Right atrium auricular region (tissue), 2 donors: ENCODE measurements around the gene CAMK2B. TPM values are rescaled to one million over a fixed set of nuclear protein-coding genes. Genes with fewer than 3 reads are reported as not detected.

Experiments
- DNase-seq: peaks from one replicate; pipeline ENCODE4 v3.0.0-alpha.2; 2019; ENCODE audit warnings: low spot score
- H3K27ac ChIP-seq, 2 donors: fragments of 200-600 bp; sonication (generic); 1 replicate in 1 of 2; 2 replicates in 1 of 2; pipeline ENCODE4 v1.5.1; 2016 to 2019
- H3K27me3 ChIP-seq, 2 donors: fragments of 200-600 bp; sonication (generic); one replicate each; pipeline versions ENCODE4 v1.5.1 to v1.6.0; 2017 to 2019
- H3K36me3 ChIP-seq: fragments of 200-600 bp; sonication (generic); one replicate; pipeline ENCODE4 v1.5.1; 2016
- H3K4me1 ChIP-seq, 2 donors: fragments of 200-600 bp; sonication (generic); one replicate each; pipeline versions ENCODE4 v1.5.1 to v1.6.0; 2017 to 2019
- H3K4me3 ChIP-seq, 2 donors: fragments of 200-600 bp; sonication (generic); 1 replicate in 1 of 2; 2 replicates in 1 of 2; pipeline ENCODE4 v1.5.1; 2017 to 2019; ENCODE audit warnings: mild to moderate bottlenecking in 1 of 2, moderate library complexity in 1 of 2
- H3K9me3 ChIP-seq, 2 donors: fragments of 200-600 bp; sonication (generic); one replicate each; pipeline ENCODE4 v1.5.1; 2019
- CTCF ChIP-seq, 2 donors: fragments of 200-600 bp; sonication (generic); IDR thresholded peaks; one replicate each; pipeline ENCODE4 v1.5.1; 2019; ENCODE audit warnings: antibody characterized with exemption in 2 of 2
- total RNA-seq, 2 donors: library from RNA; depleted of rRNA; stranded (reverse); fragments of >200 nt; gene quantifications; one replicate each; pipeline ENCODE4 v1.1.0, GENCODE V29; 2016

Gene CAMK2B
- total RNA-seq, 2 donors from 2014 or later = 79.9 to 84.7 TPM

- H3K27ac ChIP-seq = no peak overlapping the region
- no peak overlapping the region for H3K4me3 ChIP-seq
- peak in 1 of 2 donors; percentile 23 for TF ChIP-seq CTCF (IDR thresholded peaks at IDR 0.05)
- DNase-seq = no peak
- no peaks in the 10 kb centered on the region for H3K4me1 ChIP-seq
- H3K27me3 ChIP-seq = no peaks in the 10 kb centered on the region
- H3K36me3 ChIP-seq = peaks cover 3% of the 10 kb centered on the region
- H3K9me3 ChIP-seq = no peaks in the 10 kb centered on the region
These were observed 106.8 kb downstream of the CAMK2B start for GRCh38 chr7:44218418-44219201.

- Histone ChIP-seq H3K36me3 (peaks cover 7% of the 10 kb centered on the region), H3K4me1 (no peaks in the 10 kb centered on the region), H3K4me3 (no peak overlapping the region), H3K27ac (no peak overlapping the region), H3K27me3 (no peaks in the 10 kb centered on the region), H3K9me3 (no peaks in the 10 kb centered on the region)
- TF ChIP-seq CTCF (IDR thresholded peaks at IDR 0.05) = no peak
- no peak for DNase-seq
These were observed 107.5 kb downstream of the CAMK2B start for GRCh38 chr7:44217852-44218402.

GRCh38 chr7:44217223-44217714 lies 108.1 kb downstream of the CAMK2B start:
- TF ChIP-seq CTCF (IDR thresholded peaks at IDR 0.05) = no peak
- Histone ChIP-seq H3K4me1 (no peaks in the 10 kb centered on the region), H3K4me3 (no peak overlapping the region), H3K36me3 (peaks cover 13% of the 10 kb centered on the region), H3K27me3 (no peaks in the 10 kb centered on the region), H3K27ac (no peak overlapping the region), H3K9me3 (no peaks in the 10 kb centered on the region)
- DNase-seq = no peak

GRCh38 chr7:44216521-44217222 lies 108.7 kb downstream of the CAMK2B start:
- no peak for TF ChIP-seq CTCF (IDR thresholded peaks at IDR 0.05)
- DNase-seq = no peak
- peaks cover 19% of the 10 kb centered on the region for H3K36me3 ChIP-seq
- H3K4me1 ChIP-seq = no peaks in the 10 kb centered on the region
- no peaks in the 10 kb centered on the region for H3K9me3 ChIP-seq
- no peak overlapping the region for H3K27ac ChIP-seq
- H3K27me3 ChIP-seq = no peaks in the 10 kb centered on the region
- no peak overlapping the region for H3K4me3 ChIP-seq

- no peaks in the 10 kb centered on the region for H3K9me3 ChIP-seq
- TF ChIP-seq CTCF (IDR thresholded peaks at IDR 0.05) = no peak
- no peak overlapping the region for H3K4me3 ChIP-seq
- peaks cover 26% of the 10 kb centered on the region for H3K36me3 ChIP-seq
- no peak for DNase-seq
- no peaks in the 10 kb centered on the region for H3K4me1 ChIP-seq
- H3K27me3 ChIP-seq = no peaks in the 10 kb centered on the region
- H3K27ac ChIP-seq = no peak overlapping the region
These were observed 109.4 kb downstream of the CAMK2B start for GRCh38 chr7:44216019-44216418.
